ENCODE measurements around the gene NDUFV1.
"Not testable (repeated sequence)": the region's sequence is repeated elsewhere in the genome, so short reads cannot be mapped to it uniquely, and the experiment has no call there.

The NDUFV1 gene

DNA sequence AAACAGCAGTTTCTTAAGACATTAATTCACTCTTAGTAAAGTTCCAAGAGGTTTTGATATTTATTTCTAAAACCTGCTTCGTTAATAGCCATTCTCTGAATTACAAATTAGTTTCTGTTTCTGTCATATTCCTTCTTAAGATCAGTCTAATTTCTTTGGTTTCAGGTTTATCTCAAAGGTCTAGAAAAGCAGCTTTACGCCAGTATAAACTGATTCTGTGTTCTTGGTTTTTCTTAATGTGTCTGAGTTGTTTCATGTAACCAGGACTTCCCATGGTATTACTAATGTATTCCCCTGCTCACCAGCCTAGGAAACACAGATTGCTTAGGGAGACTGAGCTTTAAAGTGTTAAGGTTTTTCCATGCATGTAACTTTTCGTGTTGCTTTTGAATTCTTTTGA, 50.6 kb downstream of the NDUFV1 start:
- no peak for DNase-seq

DNA sequence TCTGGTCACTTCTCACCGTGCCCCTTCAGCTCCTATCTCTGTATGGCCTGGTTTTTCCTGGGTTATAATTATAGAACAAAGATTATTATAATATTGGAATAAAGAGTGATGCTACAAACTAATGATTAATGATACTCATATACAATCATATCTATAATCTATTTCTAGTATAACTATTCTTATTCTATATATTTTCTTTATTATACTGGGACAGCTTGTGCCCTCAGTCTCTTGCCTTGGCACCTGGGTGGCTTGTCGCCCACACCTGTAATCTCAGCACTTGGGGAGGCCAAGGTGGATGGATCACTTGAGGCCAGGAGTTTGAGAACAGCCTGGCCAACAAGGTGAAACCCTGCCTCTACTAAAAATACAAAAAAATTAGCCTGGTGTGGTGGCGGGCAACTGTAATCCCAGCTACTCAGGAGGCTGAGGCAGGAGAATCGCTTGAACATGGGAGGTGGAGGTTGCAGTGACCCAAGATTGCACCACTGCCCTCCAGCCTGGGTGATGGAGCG, 53.0 kb downstream of the NDUFV1 start:
- DNase-seq = not testable (repeated sequence)

DNA sequence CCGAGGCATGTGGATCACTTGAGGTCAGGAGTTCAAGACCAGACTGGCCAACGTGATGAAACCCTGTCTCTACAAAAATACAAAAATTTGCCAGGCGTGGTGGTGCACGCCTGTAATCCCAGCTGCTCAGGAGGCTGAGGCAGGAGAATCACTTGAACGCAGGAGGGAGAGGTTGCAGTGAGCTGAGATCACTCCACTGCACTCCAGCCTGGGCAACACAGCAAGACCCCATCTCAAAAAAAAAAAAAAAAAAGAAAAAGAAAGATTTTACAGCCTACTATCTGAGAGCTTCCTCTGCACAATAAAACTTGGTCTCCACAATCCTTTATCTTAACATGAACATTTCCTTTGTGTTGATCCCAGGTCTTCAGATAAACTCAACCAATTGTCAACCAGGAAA, 54.0 kb downstream of the NDUFV1 start:
- DNase-seq = not testable (repeated sequence)

All from activated CD4-positive, alpha-beta T cell treated with anti-CD3 and anti-CD28 coated beads, Interleukin-2, amount 50 U/mL, for 1 hour (primary cell).